KOPT-K1 (cell line): ENCODE results near the gene IRF8.

Experiments
- H3K27ac ChIP-seq: fragments of 200-600 bp; sonication (generic); 2 replicates; pipeline ENCODE4 v1.5.1; 2016; ENCODE audit warnings: antibody characterized with exemption, mild to moderate bottlenecking, low read depth, low read length; ENCODE audit not compliant: poor library complexity, severe bottlenecking
- H3K36me3 ChIP-seq: fragments of 200-600 bp; sonication (generic); 2 replicates; pipeline ENCODE4 v1.5.1; 2017; ENCODE audit warnings: antibody characterized with exemption, mild to moderate bottlenecking, low read length, moderate library complexity; ENCODE audit not compliant: insufficient read depth
- H3K9me3 ChIP-seq: fragments of 200-600 bp; sonication (generic); 2 replicates; pipeline ENCODE4 v1.5.1; 2017; ENCODE audit warnings: antibody characterized with exemption, low read length, mild to moderate bottlenecking; ENCODE audit not compliant: insufficient read depth, poor library complexity, severe bottlenecking

Gene IRF8

DNA sequence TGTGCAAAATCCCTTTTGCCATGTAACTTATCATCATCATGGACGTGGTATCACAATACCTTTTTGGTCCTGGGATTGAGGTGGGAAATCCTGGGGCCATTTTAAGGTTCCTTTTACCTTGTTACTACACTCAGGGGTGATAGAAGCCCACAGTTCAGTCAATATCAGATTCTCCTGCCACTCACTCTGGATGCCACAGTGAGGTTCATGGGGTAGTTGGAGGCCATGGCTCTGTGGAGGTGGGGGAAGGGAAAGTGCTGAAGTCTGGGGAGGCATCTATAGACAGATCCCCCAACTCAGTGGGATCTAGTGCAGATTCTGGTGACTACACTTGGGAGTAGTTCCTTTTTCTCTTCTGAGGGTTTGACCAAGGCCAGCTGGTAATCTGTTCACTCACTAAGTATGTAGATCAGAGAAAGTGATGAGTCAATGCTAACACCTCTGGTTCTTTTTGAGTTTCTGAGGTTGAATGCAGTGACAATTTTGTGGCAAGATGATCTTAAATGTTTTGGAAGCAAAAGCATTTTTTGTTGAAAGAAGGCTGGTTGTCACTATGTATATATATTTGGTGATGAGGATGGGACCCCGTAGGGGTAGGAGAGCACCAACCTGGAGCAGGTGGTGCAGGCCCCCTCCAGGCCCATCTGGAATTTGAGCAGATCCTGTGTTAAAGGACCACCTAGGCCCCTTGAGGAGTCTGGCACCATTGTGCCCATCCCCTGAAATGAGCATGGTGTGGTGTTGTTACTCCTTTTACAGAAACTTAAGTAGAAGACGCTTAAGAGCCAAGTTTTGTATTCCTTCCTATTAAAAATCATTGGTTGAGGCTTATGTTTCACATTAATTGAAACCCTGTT, 18.8 kb upstream of the IRF8 start:
- no peaks in the 10 kb centered on the region for H3K36me3 ChIP-seq
- no peaks in the 10 kb centered on the region for H3K9me3 ChIP-seq
- no peak overlapping the region for H3K27ac ChIP-seq

DNA sequence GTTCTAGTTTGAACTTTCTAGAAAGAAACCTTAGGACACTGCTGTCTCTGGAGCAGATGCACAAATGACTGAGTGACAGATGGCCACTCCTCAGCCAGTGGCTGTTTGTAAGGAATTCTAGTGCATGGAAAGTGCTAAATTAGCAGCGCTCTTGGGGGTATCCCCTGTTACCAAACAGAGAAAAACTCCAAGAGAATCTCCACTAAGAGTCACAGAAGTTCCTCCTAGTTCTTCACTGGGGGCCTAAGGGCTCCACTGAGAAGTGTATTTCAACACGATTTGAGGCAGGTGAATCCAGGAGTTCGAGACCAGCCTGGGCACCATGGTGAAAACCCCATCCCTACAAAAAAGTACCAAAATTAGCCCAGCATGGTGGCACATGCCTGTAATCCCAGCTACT, 18.1 kb upstream of the IRF8 start:
- no peaks in the 10 kb centered on the region for H3K9me3 ChIP-seq
- H3K36me3 ChIP-seq: no peaks in the 10 kb centered on the region
- H3K27ac ChIP-seq: no peak overlapping the region

DNA sequence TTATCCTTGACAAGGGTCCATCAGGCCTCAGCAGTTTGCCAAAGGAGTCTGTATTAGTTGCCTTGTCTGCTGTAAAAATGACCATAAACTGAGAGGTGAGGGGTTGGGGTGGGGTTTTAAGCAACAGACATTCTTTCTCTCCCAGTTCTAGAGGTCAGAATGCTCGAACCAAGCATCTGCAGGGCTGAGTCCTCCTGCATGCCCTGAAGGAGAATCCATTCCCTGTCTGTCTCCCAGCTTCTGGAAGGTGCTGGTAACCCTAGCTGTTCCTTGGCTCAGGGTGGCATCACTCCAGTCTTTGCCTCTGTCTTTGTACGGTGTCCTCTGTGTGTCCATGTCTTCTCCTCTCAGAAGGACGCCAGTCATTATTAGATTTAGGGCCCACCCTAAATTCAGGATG, 17.5 kb upstream of the IRF8 start:
- H3K9me3 ChIP-seq: no peaks in the 10 kb centered on the region
- no peaks in the 10 kb centered on the region for H3K36me3 ChIP-seq
- no peak overlapping the region for H3K27ac ChIP-seq

DNA sequence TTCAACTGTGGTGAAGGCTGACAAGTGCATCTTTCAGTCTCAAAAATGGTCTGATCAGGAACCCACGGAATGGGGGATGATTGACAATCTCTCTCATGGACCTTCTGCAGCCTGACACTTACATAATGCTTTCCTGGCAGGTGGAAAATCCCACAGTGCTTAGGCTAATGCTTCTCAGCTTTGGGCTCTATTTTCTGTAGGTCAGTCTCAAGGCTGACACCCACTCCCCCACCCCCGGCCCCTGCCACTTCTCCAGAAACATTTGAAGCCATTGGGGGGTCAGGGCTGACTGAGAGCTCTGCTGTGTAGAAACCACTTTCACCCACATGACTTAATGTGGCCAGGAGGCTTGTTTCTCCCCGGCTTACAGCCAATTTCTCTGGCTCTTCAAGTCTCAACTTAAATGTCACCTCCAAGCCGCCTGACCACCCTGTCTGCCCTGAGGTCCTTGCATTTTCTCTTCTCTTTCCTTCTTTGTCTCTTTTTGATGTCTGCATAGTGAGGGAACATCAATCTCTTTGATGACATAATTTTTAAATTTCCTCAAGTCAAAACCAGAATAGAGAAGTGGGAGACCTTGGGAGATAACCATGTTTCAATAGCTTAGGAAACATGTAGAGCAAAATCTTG, 16.7 kb upstream of the IRF8 start:
- H3K36me3 ChIP-seq: no peaks in the 10 kb centered on the region
- H3K27ac ChIP-seq: no peak overlapping the region
- peaks cover 2% of the 10 kb centered on the region for H3K9me3 ChIP-seq

DNA sequence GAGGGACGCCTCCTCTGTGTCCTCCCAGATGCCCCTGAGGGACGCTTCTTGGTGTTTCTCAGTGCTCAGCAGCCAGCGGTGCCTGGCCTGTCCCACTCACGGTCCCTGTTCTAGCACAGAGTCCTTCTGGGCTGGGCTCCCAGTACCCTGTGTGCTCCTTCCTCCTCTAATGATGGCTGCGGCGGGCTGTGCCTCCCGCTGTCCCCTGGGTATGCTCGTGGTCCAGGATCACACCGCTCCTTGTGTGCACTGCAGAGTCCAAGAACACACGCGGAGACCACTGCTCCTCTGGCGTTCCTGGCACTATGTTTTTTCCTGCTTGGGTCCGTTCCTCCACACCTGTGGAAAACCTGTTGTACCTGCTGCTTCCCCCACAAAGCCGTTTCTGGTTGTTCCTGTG, 15.1 kb upstream of the IRF8 start:
- Histone ChIP-seq H3K9me3 (peaks cover 4% of the 10 kb centered on the region), H3K27ac (no peak overlapping the region), H3K36me3 (no peaks in the 10 kb centered on the region)

DNA sequence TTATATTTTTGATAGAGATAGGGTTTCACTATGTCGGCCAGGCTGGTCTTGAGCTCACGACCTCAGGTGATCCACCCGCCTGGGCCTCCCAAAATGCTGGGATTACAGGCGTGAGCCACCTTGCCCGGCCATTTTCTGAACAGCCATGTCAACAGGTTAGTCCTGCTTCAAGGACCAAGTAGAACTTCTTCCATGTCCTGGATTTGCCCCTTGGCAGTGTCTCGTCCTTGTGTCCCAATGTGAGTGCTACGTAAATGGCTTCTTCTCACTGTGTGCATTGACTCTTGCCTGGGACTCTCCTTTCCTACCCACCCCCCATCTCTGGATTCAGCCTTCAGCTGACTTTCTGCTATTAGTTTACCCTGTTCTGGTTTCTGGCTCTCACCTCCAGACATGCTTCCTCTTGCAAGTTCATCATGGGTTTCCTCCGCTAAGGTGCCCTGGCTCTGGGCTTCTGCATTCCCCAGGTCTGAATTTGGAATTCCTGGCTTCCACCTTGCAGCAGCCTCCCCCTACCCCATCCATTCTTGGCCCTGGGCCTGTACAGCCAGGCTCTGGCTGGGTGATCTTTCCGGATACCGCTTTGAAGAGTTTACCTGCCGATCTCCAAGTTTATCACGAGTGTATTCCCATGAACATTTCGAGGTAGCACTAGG, 14.0 kb upstream of the IRF8 start:
- Histone ChIP-seq H3K27ac (no peak overlapping the region), H3K36me3 (no peaks in the 10 kb centered on the region), H3K9me3 (peaks cover 4% of the 10 kb centered on the region)

DNA sequence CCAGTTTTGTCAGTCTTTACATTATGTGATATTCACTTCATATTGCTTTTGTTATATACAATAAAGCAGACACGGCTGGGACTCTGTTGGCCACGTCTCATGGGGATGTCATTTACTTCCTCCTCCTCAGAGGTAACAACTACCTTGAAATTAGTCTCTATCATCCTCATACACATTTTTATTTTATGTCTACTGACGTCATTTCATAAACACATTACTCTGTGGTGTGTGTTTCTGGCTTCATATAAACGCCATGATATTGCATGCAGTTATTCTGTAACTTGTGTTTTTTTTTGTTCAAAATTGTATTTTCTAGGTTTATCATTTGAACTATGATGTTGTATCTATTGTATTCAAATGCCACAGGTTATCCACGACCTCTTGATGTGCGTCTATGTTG, 13.4 kb upstream of the IRF8 start:
- Histone ChIP-seq H3K9me3 (peaks cover 4% of the 10 kb centered on the region), H3K36me3 (no peaks in the 10 kb centered on the region)

DNA sequence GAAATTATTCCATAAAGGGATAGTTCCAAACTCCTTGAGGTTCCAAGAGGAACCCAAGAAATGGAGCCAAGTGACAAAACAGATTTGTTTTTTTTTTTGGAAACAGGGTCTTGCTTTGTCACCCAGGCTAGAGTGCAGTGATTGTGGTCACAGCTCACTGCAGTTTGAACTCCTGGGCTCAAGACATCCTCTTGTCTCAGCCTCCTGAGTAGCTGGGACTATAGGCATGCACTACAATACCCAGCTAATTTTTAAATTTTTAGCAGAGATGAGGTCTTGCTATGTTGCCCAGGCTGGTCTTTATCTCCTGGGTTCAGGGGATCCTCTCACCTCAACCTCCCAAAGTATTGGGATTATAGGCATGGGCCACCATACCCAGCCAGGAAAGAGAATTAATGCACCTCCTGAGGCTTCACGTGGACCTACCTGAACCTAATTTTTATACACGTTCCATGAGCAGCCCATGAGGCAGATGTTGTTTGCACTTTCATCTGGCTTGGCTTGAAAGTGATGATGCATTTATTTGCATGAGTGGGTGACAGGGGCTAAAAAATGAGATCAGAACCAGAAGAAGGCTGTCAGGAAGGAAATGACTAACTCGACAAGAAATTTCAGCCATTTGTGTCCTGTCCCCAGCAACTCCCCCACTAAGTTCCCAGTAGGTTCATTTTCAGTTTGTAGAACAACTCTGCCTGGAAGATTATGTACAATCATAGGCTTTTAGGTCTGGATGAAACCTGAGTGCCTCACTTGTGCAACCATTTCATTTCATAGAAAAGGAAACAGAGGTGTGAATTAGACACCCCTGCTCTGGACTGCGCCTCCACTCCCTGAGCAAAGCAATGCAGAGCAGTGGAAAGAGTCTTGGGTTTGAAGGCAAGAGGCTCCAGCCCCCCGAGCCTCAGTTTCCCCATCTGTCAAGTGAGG, 10.3 kb upstream of the IRF8 start:
- no peaks in the 10 kb centered on the region for H3K36me3 ChIP-seq
- H3K27ac ChIP-seq: no peak overlapping the region
- peaks cover 4% of the 10 kb centered on the region for H3K9me3 ChIP-seq

More for the DNA sequence above, 13.4 kb upstream of the IRF8 start:
- H3K27ac ChIP-seq: no peak overlapping the region

DNA sequence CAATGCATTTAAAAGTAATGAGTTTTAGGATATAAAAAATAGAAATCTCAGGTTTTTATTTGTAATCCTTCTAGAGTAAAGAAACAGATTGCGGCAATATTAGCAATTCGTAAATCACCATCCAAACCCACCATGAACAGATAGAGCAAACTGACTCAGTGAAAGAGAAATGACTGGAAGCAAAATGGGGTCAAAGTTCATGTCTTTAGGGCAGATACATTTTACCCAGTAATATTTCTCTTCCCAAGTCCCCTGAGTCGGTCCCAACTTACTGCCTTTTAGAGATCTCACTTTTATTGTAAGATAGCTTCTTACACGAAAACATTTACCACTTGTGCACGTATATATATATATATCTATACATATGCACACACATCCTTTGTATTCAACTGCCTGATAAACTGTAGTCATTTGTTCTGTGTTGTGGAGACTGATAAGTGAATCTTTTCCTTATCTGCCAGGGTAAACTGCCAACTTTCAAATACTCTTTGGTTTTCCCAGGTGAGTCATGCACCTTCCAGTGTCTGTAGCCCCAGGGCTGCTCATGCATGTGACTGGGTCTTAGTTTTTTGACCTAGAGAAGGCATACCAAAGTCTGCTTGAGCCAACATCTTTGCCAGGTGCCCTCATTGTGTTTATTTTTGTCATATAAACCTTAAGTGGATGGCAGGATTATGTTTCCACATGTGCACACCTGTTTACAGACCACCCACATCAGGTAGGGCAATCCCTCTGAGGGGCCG, 7.8 kb upstream of the IRF8 start:
- H3K27ac ChIP-seq: no peak overlapping the region
- peaks cover 4% of the 10 kb centered on the region for H3K9me3 ChIP-seq
- H3K36me3 ChIP-seq: no peaks in the 10 kb centered on the region

DNA sequence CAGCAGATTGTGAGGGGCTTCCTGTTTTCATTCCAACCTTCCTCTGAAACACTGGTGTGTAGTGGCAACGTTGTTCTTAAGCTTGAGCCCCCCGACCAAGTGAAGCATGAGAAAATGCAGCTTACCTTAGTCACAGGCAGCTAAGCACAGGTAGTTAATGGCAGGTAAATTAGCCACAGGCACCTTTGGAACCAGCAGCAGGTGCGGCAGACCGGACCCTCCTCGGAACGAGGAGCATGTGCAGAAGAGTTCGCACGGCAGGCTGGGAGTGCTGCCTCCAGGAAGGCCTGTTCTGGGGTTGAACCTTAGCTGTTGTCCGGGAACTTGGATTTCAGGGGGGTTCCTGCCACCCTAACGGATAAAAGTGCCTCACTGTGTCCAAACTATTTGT, 7.2 kb upstream of the IRF8 start:
- no peak overlapping the region for H3K27ac ChIP-seq
- no peaks in the 10 kb centered on the region for H3K36me3 ChIP-seq
- peaks cover 4% of the 10 kb centered on the region for H3K9me3 ChIP-seq

DNA sequence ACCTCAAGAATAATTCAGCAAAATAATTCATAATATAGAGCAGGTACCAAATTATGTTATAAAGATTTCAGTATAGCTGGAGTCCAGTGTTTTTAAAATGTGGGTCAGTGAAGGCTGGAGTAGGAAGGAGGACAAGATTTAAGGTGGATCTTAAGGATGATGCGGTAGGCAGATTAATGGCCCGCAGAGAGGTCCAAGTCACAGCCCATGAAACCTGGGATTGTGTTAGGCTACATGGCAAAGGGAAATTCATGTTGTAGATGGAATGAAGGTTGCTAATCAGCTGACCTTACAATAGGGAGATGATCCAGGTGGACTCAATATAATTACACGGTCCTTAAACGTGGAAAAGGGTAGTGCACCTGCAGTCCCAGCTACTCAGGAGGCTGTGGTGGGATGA, 6.2 kb upstream of the IRF8 start:
- Histone ChIP-seq H3K36me3 (no peaks in the 10 kb centered on the region), H3K9me3 (no peaks in the 10 kb centered on the region), H3K27ac (no peak overlapping the region)

DNA sequence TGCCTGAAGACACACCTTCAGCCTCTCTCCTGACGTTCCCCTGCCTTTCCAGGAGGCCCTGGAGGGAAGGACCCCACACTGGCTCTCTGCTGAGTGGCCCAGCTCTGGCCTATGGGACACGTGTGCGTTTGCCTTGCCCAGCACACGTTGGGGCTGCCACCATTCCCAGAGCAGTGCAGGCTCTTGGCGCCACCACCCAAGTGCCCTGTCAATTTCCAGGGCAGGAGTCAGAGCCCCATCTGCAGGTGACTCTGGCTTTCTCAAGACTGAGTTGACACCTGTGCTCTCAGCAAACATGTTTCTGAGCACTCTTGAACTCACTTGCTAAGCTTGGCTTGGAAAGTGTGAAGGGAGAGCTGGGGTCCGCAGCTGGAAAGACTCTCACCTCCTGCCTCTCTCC, 4.7 kb upstream of the IRF8 start:
- Histone ChIP-seq H3K36me3 (no peaks in the 10 kb centered on the region), H3K27ac (no peak overlapping the region), H3K9me3 (no peaks in the 10 kb centered on the region)

DNA sequence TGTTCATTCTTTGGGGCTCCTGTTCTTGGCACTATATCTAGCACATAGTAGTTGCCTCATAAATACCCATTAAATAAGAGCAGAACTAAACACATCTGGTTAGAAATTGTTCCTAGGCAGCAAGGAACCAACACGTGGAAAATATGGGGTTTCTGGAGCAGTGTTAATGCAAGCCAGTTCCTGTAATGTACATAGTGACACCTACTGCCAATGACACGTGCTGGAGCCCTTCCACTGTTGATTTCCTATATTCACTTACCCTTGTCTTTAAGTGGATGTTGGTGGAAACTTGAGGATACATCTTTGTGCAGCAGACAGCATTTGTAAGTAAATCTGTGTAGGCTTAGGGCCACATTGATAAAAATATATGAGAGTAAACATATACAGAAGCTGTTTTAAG, 1.6 kb upstream of the IRF8 start:
- Histone ChIP-seq H3K9me3 (no peaks in the 10 kb centered on the region), H3K36me3 (no peaks in the 10 kb centered on the region), H3K27ac (no peak overlapping the region)

DNA sequence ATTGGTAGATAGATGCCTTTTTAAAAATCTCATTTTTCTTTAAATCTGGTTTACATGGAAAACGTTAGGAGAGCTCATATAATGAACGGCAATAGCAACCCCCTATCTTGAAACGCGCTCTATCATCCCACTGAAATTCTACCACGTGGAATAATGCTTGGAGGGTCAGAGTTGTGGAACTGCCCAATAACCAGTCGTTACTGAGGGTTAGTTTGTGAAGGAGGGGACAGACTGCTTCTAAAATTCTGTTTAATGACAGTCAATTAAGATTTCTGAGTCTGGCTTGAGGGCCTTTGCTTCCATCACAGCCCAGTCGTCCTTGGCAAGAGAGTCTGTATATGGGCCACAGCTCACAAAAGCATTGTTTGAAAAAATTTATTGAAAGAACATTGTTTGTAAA, 482 bp downstream of the IRF8 start:
- no peaks in the 10 kb centered on the region for H3K9me3 ChIP-seq
- H3K36me3 ChIP-seq: no peaks in the 10 kb centered on the region
- H3K27ac ChIP-seq: no peak overlapping the region
